HCT116 (cell line): ENCODE results near the gene CDA.

Experiments
- CTCF ChIP-seq, 3 experiments: fragments of 200-600 bp in 1 of 3; sonication (generic) in 1 of 3; IDR thresholded peaks in 2 of 3; conservative IDR thresholded peaks in 1 of 3; 2 replicates each; pipeline ENCODE4 v1.5.1; 2012 to 2017; ENCODE audit warnings: low read depth in 2 of 3, low read length in 2 of 3, antibody characterized with exemption in 1 of 3, borderline replicate concordance in 1 of 3, control low read depth in 1 of 3, mild to moderate bottlenecking in 1 of 3, mixed read lengths in 1 of 3, mixed run types in 1 of 3, moderate library complexity in 1 of 3; ENCODE audit not compliant: insufficient read depth in 1 of 3
- JUND ChIP-seq: IDR thresholded peaks from 2 replicates; pipeline ENCODE4 v1.6.1; 2012
- SIN3A ChIP-seq: IDR thresholded peaks from 2 replicates; pipeline ENCODE4 v1.6.1; 2012; ENCODE audit warnings: low read depth

GRCh38 chr1:20552728-20553445 lies 36.0 kb upstream of the CDA start:
- no peak for TF ChIP-seq SIN3A
- TF ChIP-seq CTCF (IDR thresholded peaks at IDR 0.05 in 2 of 3, conservative IDR thresholded peaks at IDR 0.05 in 1 of 3; ENCODE audit: borderline replicate concordance in 1 of 3, insufficient read depth in 1 of 3, low read depth in 2 of 3, low read length in 2 of 3), result no peak
- TF ChIP-seq JUND, result no peak
